IMR-90 (cell line): ENCODE measurements around the gene DCANP1. TPM values are rescaled to one million over a fixed set of nuclear protein-coding genes. Genes with fewer than 3 reads are reported as not detected.

Source experiments
- ATAC-seq: fragments of 200-7000 bp; cut with Tn5 transposase; 2 replicates; pipeline ENCODE4 v1.9.1; 2020; ENCODE audit warnings: low read depth, mild to moderate bottlenecking, moderate library complexity
- BruUV-seq: library from RNA; stranded (reverse); fragments of 400-500 nt; replicated peaks from 2 replicates; lab custom pipeline; 2021; lab: Mats Ljungman, UMichigan
- CTCF ChIA-PET: fragments of 300-600 bp; formaldehyde crosslinking; extraction: SDS; loops from one replicate; lab custom pipeline; 2021; ENCODE audit warnings: antibody characterized with exemption; lab: Yijun Ruan, JAX
- POLR2A ChIA-PET: fragments of 300-600 bp; sonication (Branson Sonifier 250); formaldehyde crosslinking; loops from one replicate; lab custom pipeline; 2022; ENCODE audit warnings: antibody characterized with exemption; ENCODE audit not compliant: unreplicated experiment; lab: Charles Lee
- DNase-seq: peaks from one replicate; pipeline ENCODE4 v3.0.0; 2013
- H2AFZ ChIP-seq: replicated peaks from 2 replicates; pipeline ENCODE3; 2013; ENCODE audit warnings: low read length, mild to moderate bottlenecking; ENCODE audit not compliant: poor library complexity
- H2AK5ac ChIP-seq: 2 replicates; pipeline ENCODE4 v1.6.1; 2013; ENCODE audit warnings: low read depth, low read length, inconsistent platforms
- H2AK9ac ChIP-seq: replicated peaks from 2 replicates; pipeline ENCODE3; 2013; ENCODE audit warnings: mild to moderate bottlenecking, low read depth, low read length, moderate library complexity; ENCODE audit not compliant: poor library complexity
- H2BK120ac ChIP-seq: 2 replicates; pipeline ENCODE4 v1.6.1; 2013; ENCODE audit warnings: low read depth, low read length, inconsistent platforms
- H2BK15ac ChIP-seq: 3 replicates; pipeline ENCODE4 v1.6.1; 2013; ENCODE audit warnings: low read depth, low read length, inconsistent platforms
- H2BK20ac ChIP-seq: 2 replicates; pipeline ENCODE4 v1.6.1; 2013; ENCODE audit warnings: low read depth, mild to moderate bottlenecking, inconsistent platforms, low read length, moderate library complexity
- H2BK5ac ChIP-seq: 2 replicates; pipeline ENCODE4 v1.6.1; 2013; ENCODE audit warnings: mild to moderate bottlenecking, low read depth, low read length, inconsistent platforms; ENCODE audit not compliant: poor library complexity, severe bottlenecking
- H3K14ac ChIP-seq: replicated peaks from 2 replicates; pipeline ENCODE4 v1.6.1; 2013; ENCODE audit warnings: low read depth, low read length, inconsistent platforms
- H3K18ac ChIP-seq: 2 replicates; pipeline ENCODE4 v1.6.1; 2013; ENCODE audit warnings: low read depth, low read length, control low read depth
- H3K23ac ChIP-seq: 2 replicates; pipeline ENCODE4 v1.6.1; 2013; ENCODE audit warnings: low read depth, low read length, inconsistent platforms
- H3K27ac ChIP-seq: 2 replicates; pipeline ENCODE4 v1.5.1; 2013; ENCODE audit warnings: mild to moderate bottlenecking, control low read depth, low read length; ENCODE audit not compliant: insufficient read depth
- H3K27me3 ChIP-seq: 2 replicates; pipeline ENCODE4 v1.6.1; 2013; ENCODE audit warnings: low read length; ENCODE audit not compliant: control insufficient read depth, insufficient read depth
- H3K36me3 ChIP-seq: 2 replicates; pipeline ENCODE4 v1.6.1; 2013; ENCODE audit warnings: low read length, mixed read lengths; ENCODE audit not compliant: control insufficient read depth, insufficient read depth
- H3K4ac ChIP-seq: 2 replicates; pipeline ENCODE4 v1.6.1; 2013; ENCODE audit warnings: low read depth, low read length, inconsistent platforms
- H3K4me1 ChIP-seq: 2 replicates; pipeline ENCODE4 v1.6.1; 2013; ENCODE audit warnings: low read length, mixed read lengths; ENCODE audit not compliant: control insufficient read depth, insufficient read depth
- H3K4me2 ChIP-seq: 2 replicates; pipeline ENCODE4 v1.6.1; 2013; ENCODE audit warnings: low read depth, mild to moderate bottlenecking, control low read depth, low read length, moderate library complexity
- H3K4me3 ChIP-seq: 2 replicates; pipeline ENCODE4 v1.5.1; 2013; ENCODE audit warnings: low read depth, mild to moderate bottlenecking, control low read depth, low read length, moderate library complexity; ENCODE audit not compliant: insufficient read depth
- H3K56ac ChIP-seq: 2 replicates; pipeline ENCODE4 v1.6.1; 2013; ENCODE audit warnings: low read length, inconsistent platforms; ENCODE audit not compliant: insufficient read depth; ENCODE audit errors: extremely low read depth
- H3K79me1 ChIP-seq, 2 experiments: 2 replicates each; pipeline ENCODE4 v1.6.1; 2013; ENCODE audit warnings: low read length in 2 of 2, inconsistent platforms in 1 of 2, low read depth in 1 of 2
- H3K9ac ChIP-seq: 2 replicates; pipeline ENCODE4 v1.6.1; 2013; ENCODE audit warnings: low read depth, low read length, control low read depth
- H3K9me1 ChIP-seq: 2 replicates; pipeline ENCODE4 v1.6.1; 2013; ENCODE audit warnings: low read length, inconsistent platforms; ENCODE audit not compliant: insufficient read depth
- H3K9me3 ChIP-seq: 2 replicates; pipeline ENCODE4 v1.6.1; 2013; ENCODE audit warnings: low read length; ENCODE audit not compliant: control insufficient read depth, insufficient read depth
- H4K20me1 ChIP-seq: 2 replicates; pipeline ENCODE4 v1.6.1; 2013; ENCODE audit warnings: low read length, inconsistent platforms; ENCODE audit not compliant: insufficient read depth
- H4K5ac ChIP-seq: 2 replicates; pipeline ENCODE4 v1.6.1; 2013; ENCODE audit warnings: mild to moderate bottlenecking, low read depth, low read length, control low read depth
- H4K8ac ChIP-seq, 2 experiments: 2 replicates each; pipeline ENCODE4 v1.6.1; 2013; ENCODE audit warnings: low read depth in 2 of 2, low read length in 2 of 2, control low read depth in 1 of 2, inconsistent platforms in 1 of 2
- H4K91ac ChIP-seq: 2 replicates; pipeline ENCODE4 v1.6.1; 2013; ENCODE audit warnings: low read depth, low read length, inconsistent platforms; ENCODE audit not compliant: insufficient read depth
- BHLHE40 ChIP-seq: fragments of 150-350 bp; IDR thresholded peaks from 2 replicates; pipeline ENCODE4 v1.6.1; 2016; ENCODE audit warnings: mild to moderate bottlenecking, low read depth, low read length
- CHD1 ChIP-seq: IDR thresholded peaks from 2 replicates; pipeline ENCODE4 v1.6.1; 2012; ENCODE audit warnings: low read depth, low read length, improper control_type of control experiment
- FOS ChIP-seq: fragments of 150-350 bp; IDR thresholded peaks from 2 replicates; pipeline ENCODE4 v1.6.1; 2016; ENCODE audit warnings: low read depth, low read length
- MAZ ChIP-seq: IDR thresholded peaks from 2 replicates; pipeline ENCODE4 v1.6.1; 2012; ENCODE audit warnings: low read depth, mild to moderate bottlenecking, low read length, improper control_type of control experiment, moderate library complexity, borderline replicate concordance
- RFX5 ChIP-seq: IDR thresholded peaks from 2 replicates; pipeline ENCODE4 v1.8.0; 2012; ENCODE audit warnings: low read depth, mild to moderate bottlenecking, low read length, moderate library complexity
- SMC3 ChIP-seq: fragments of 150-350 bp; IDR thresholded peaks from 2 replicates; pipeline ENCODE4 v1.6.1; 2016; ENCODE audit warnings: low read depth, mild to moderate bottlenecking, antibody characterized with exemption, low read length, moderate library complexity
- WGBS, 2 experiments: methylation state at CpG; one replicate each; pipeline versions ENCODE4 v1.1.5 to v1.1.7; 2013; ENCODE audit warnings: missing lambda C conversion rate in 2 of 2; ENCODE audit not compliant: insufficient read length in 1 of 2; ENCODE audit errors: extremely low coverage in 2 of 2; 5-methylcytosine and 5-hydroxymethylcytosine counted together
- dilution Hi-C: fragments of 300-500 bp; cut with HindIII; formaldehyde crosslinking; loops from one replicate; pipeline ENCODE4 v1.14.3; 2018; ENCODE audit warnings: low sequenced_read_pairs; ENCODE audit not compliant: unreplicated experiment
- in situ Hi-C: fragments of 300-500 bp; cut with MboI; formaldehyde crosslinking; loops from 3 replicates; pipeline ENCODE4 v1.14.3; 2019; ENCODE audit warnings: low sequenced_read_pairs, inconsistent platforms, mixed read lengths
- intact Hi-C: fragments of 100-400 bp; cut with micrococcal nuclease; formaldehyde crosslinking; loops from 2 replicates; pipeline ENCODE4 v1.10.0; 2022
- polyA plus RNA-seq, 3 experiments: library from polyadenylated mRNA; depleted of rRNA; stranded (reverse); fragments of >200 nt; gene quantifications; 2 replicates each; pipeline ENCODE4 v1.2.3, GENCODE V29; 2012; ENCODE audit warnings: low replicate concordance in 1 of 3
- total RNA-seq: library from RNA; depleted of rRNA; stranded (reverse); fragments of >200 nt; gene quantifications from 2 replicates; pipeline ENCODE4 v1.2.3, GENCODE V29; 2012

The DCANP1 gene
- total and polyA plus RNA-seq, 2 of the 4 experiments (the other 2 are of a cell fraction): not detected

GRCh38 chr5:135446206-135446605 is 942 bp downstream of the DCANP1 start:
- Histone ChIP-seq H3K4me3 (no peak overlapping the region), H4K91ac (no peak overlapping the region), H2BK15ac (no peak overlapping the region), H3K36me3 (no peaks in the 10 kb centered on the region), H3K4me2 (no peak overlapping the region), H3K27me3 (peaks cover 35% of the 10 kb centered on the region), H3K9ac (no peak overlapping the region), H3K27ac (no peak overlapping the region), H2AFZ (no peak overlapping the region), H3K23ac (no peak overlapping the region), H3K4ac (no peak overlapping the region), H2BK120ac (no peak overlapping the region), H4K20me1 (no peaks in the 10 kb centered on the region), H4K5ac (no peak overlapping the region), H2AK5ac (no peak overlapping the region), H3K9me1 (no peaks in the 10 kb centered on the region), H4K8ac (no peak overlapping the region), H3K18ac (no peak overlapping the region), H3K9me3 (no peaks in the 10 kb centered on the region; the same call in 1 of the 2 replicates), H3K56ac (no peak overlapping the region), H3K79me1 (no peaks in the 10 kb centered on the region), H3K4me1 (peaks cover 2% of the 10 kb centered on the region; the same call in 1 of the 2 replicates), H2BK20ac (no peak overlapping the region), H2BK5ac (no peak overlapping the region), H3K14ac (no peak overlapping the region), H2AK9ac (no peak overlapping the region)
- ATAC-seq (no peak), DNase-seq (no peak)
- no TSS peak for BruUV-seq
- no peak for TF ChIP-seq FOS
- TF ChIP-seq SMC3: no peak
- TF ChIP-seq CHD1: no peak
- TF ChIP-seq MAZ: no peak
- TF ChIP-seq RFX5: no peak
- TF ChIP-seq BHLHE40: no peak
- in situ Hi-C loops (no loop called here), dilution Hi-C loops (no loop called here), intact Hi-C loops (no loop called here)
- ChIA-PET POLR2A (no interaction called here), CTCF (interaction anchor here (1.2 kb wide), 1 partner anchor 12 kb away, joined by 3 read pairs; no protein-coding TSS in a partner anchor)
- WGBS, 2 experiments: 87% methylated on average over 5 of the region's 9 CpGs; no CpG with 5 or more reads in 1 of the 2 experiments
